Ascending aorta (tissue), 2 donors: ENCODE measurements around the gene TEX35. TPM values are rescaled to one million over a fixed set of nuclear protein-coding genes. Genes with fewer than 3 reads are reported as not detected.
"Not testable (repeated sequence)": the region's sequence is repeated elsewhere in the genome, so short reads cannot be mapped to it uniquely, and the experiment has no call there.

Experiments used
- DNase-seq, 2 donors: peaks; one replicate each; pipeline ENCODE4 v3.0.0-alpha.2; 2019; ENCODE audit warnings: low spot score in 2 of 2
- H3K27ac ChIP-seq, 2 donors: fragments of 200-600 bp; sonication (generic); one replicate each; pipeline ENCODE4 v1.5.1; 2016 to 2017; ENCODE audit warnings: mild to moderate bottlenecking in 1 of 2
- H3K27me3 ChIP-seq: fragments of 200-600 bp; sonication (generic); one replicate; pipeline ENCODE4 v1.5.1; 2017
- H3K36me3 ChIP-seq, 2 donors: fragments of 200-600 bp; sonication (generic); one replicate each; pipeline ENCODE4 v1.5.1; 2016
- H3K4me1 ChIP-seq, 2 donors: fragments of 200-600 bp; sonication (generic); one replicate each; pipeline ENCODE4 v1.5.1; 2016 to 2017; ENCODE audit warnings: mild to moderate bottlenecking in 1 of 2
- H3K4me3 ChIP-seq, 2 donors: fragments of 200-600 bp; sonication (generic); one replicate each; pipeline ENCODE4 v1.5.1; 2016 to 2017; ENCODE audit warnings: mild to moderate bottlenecking in 1 of 2
- H3K9me3 ChIP-seq, 2 donors: fragments of 200-600 bp; sonication (generic); one replicate each; pipeline ENCODE4 v1.5.1; 2016
- CTCF ChIP-seq, 3 experiments: fragments of 200-600 bp in 2 of 3; fragments of 450-650 bp in 1 of 3; sonication (generic) in 2 of 3; IDR thresholded peaks; one replicate each; pipeline ENCODE4 v1.5.1; 2016 to 2019; ENCODE audit warnings: antibody characterized with exemption in 3 of 3, mild to moderate bottlenecking in 1 of 3, moderate library complexity in 1 of 3
- intact Hi-C: fragments of 100-400 bp; cut with DNase I; formaldehyde crosslinking; loops from one replicate; pipeline ENCODE4 v1.15.1; 2023
- total RNA-seq: library from RNA; depleted of rRNA; stranded (reverse); fragments of >200 nt; gene quantifications from one replicate; pipeline ENCODE4 v1.1.0, GENCODE V29; 2016

TEX35 gene
- total RNA-seq, 1 donor from 2014 or later = not detected

DNA sequence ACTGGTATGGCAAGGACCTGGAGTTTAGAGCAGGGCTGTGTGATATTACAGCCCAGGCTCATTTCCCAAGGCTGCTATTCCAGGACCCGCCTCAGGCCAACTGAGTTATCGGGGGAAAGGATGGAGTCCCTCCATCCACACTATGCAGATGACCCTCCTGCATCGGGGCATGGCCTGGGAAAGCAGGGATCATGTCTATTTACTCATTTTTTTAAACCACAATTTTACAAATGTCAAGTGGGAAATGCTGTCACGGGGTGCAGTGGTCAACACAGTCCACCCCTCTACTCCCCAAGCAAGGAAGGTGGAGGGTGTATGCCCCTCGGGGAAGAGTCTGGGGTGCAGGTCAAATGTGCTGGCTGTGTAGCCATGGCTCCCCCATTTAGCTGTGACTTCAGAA lies 10.1 kb upstream of the TEX35 start:
- H3K9me3 ChIP-seq = no peaks in the 10 kb centered on the region
- H3K4me3 ChIP-seq = no peak overlapping the region
- DNase-seq = no peak
- intact Hi-C loops = loop anchor here (5.0 kb wide), 1 partner anchor 191 kb away; no protein-coding TSS in a partner anchor
- no peaks in the 10 kb centered on the region for H3K4me1 ChIP-seq
- TF ChIP-seq CTCF (IDR thresholded peaks at IDR 0.05) = no peak
- H3K27ac ChIP-seq = no peak overlapping the region
- no peaks in the 10 kb centered on the region for H3K27me3 ChIP-seq
- H3K36me3 ChIP-seq = no peaks in the 10 kb centered on the region

- intact Hi-C loops = loop anchor here (5.0 kb wide), 1 partner anchor 191 kb away; no protein-coding TSS in a partner anchor
- H3K4me3 ChIP-seq, DNase-seq, H3K36me3 ChIP-seq, H3K27me3 ChIP-seq, H3K9me3 ChIP-seq, H3K4me1 ChIP-seq, H3K27ac ChIP-seq: not testable (repeated sequence)
Observed at GRCh38 chr1:178503316-178503715, 9.6 kb upstream of the TEX35 start.

DNA sequence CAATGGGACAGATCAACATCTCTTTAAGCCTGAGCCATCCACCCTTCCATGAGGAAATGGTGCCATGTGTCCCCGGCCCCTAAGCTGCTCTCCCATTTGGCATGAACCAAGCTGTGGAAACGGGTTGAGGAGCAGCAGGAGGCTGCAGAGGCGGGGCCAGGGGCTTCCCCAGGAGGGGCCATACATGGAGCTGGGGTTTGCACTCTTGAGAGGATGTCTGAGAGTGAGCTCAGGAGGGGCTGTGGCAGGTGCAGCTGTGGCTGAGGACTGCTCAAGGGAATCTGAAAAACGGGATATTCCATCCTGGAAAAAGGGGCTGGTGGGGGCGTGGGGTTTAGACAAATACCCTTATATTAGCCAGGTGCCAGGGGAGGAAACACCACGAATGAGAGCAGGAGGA lies 9.1 kb upstream of the TEX35 start:
- intact Hi-C loops = loop anchor here (5.0 kb wide), 1 partner anchor 192 kb away; no protein-coding TSS in a partner anchor
- no peak overlapping the region for H3K4me3 ChIP-seq
- DNase-seq = no peak
- no peak for TF ChIP-seq CTCF (IDR thresholded peaks at IDR 0.05)
- H3K4me1 ChIP-seq = no peaks in the 10 kb centered on the region
- H3K27me3 ChIP-seq = no peaks in the 10 kb centered on the region
- H3K36me3 ChIP-seq = no peaks in the 10 kb centered on the region
- H3K27ac ChIP-seq = no peak overlapping the region
- no peaks in the 10 kb centered on the region for H3K9me3 ChIP-seq

DNA sequence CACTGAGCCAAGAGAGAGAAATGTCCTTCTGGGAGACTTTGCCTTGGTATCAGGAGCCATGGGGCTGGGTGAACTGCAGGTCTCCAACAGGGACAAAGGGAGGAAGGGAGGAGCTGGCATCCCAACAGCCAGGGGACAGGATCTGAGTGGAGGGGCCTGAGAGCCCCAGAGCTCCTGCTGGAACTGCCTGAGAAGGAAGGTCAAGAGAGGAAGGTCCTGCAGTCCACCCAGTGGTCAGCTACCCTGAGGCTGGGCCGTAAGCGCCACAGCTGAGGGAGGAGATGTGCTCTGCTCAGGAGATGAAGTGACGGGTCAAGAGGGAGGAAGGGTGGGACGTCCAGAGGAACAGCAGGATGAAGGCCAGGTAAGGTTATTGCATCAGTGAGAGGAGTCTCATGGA lies 8.6 kb upstream of the TEX35 start:
- no peaks in the 10 kb centered on the region for H3K27me3 ChIP-seq
- H3K36me3 ChIP-seq = no peaks in the 10 kb centered on the region
- H3K9me3 ChIP-seq = no peaks in the 10 kb centered on the region
- TF ChIP-seq CTCF (IDR thresholded peaks at IDR 0.05) = no peak
- H3K4me3 ChIP-seq = no peak overlapping the region
- no peaks in the 10 kb centered on the region for H3K4me1 ChIP-seq
- no peak overlapping the region for H3K27ac ChIP-seq
- DNase-seq = no peak
- intact Hi-C loops = loop anchor here (5.0 kb wide), 1 partner anchor 192 kb away; no protein-coding TSS in a partner anchor

GRCh38 chr1:178506177-178506576 lies 6.7 kb upstream of the TEX35 start:
- no peak for DNase-seq

DNA sequence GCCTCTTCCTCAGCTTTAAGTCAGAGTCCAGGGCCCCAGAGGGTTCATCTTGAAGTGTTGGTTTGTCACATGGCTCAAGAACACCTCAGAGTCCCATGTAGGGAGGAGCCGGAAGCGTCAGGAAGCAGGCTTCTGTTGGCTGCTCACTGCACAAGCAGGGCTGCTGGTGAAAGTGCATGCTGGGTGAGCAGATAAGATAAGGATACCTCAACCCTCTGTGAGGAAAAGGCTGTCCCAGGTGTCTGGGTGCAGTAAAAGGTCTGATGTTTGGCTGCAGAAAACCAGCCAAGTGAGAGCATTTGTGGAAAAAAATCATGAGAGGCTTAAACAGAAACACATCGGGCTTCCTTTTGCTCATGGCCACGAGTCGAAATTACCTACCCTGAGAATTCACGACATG lies 6.2 kb upstream of the TEX35 start:
- H3K27ac ChIP-seq = no peak overlapping the region
- H3K27me3 ChIP-seq = no peaks in the 10 kb centered on the region
- no peak overlapping the region for H3K4me3 ChIP-seq
- H3K4me1 ChIP-seq = no peaks in the 10 kb centered on the region
- no peak for DNase-seq
- intact Hi-C loops = no loop called here
- no peak for TF ChIP-seq CTCF (IDR thresholded peaks at IDR 0.05)
- H3K36me3 ChIP-seq = no peaks in the 10 kb centered on the region
- no peaks in the 10 kb centered on the region for H3K9me3 ChIP-seq

More at GRCh38 chr1:178506177-178506576, 6.7 kb upstream of the TEX35 start:
- Histone ChIP-seq H3K4me1 (no peaks in the 10 kb centered on the region), H3K36me3 (no peaks in the 10 kb centered on the region), H3K9me3 (no peaks in the 10 kb centered on the region), H3K4me3 (no peak overlapping the region), H3K27me3 (no peaks in the 10 kb centered on the region), H3K27ac (no peak overlapping the region)
- intact Hi-C loops = no loop called here
- no peak for TF ChIP-seq CTCF (IDR thresholded peaks at IDR 0.05)
